SK-N-SH treated with all-trans-retinoic acid at 6 μM for 48 hours (cell line): ENCODE data around the gene PLET1.

ENCODE experiments used
- ARNTL ChIP-seq: fragments of 450-650 bp; formaldehyde crosslinking; IDR thresholded peaks from 2 replicates; pipeline ENCODE4 v1.5.0; 2020; ENCODE audit warnings: low read depth, mild to moderate bottlenecking, moderate library complexity, borderline replicate concordance
- TCF4 ChIP-seq: fragments of 250-450 bp; sonication (Bioruptor Pico); IDR thresholded peaks from 2 replicates; pipeline ENCODE4 v1.8.0; 2021; ENCODE audit warnings: mild to moderate bottlenecking, moderate library complexity, borderline replicate concordance
- ZFP3 ChIP-seq: fragments of 250-450 bp; sonication (Bioruptor Pico); IDR thresholded peaks from 2 replicates; pipeline ENCODE4 v1.5.0; 2020; ENCODE audit warnings: mild to moderate bottlenecking, moderate library complexity
- TF ChIP-seq, protein P1 (sequence below): fragments of 250-450 bp; sonication (Bioruptor Pico); IDR thresholded peaks from 2 replicates; pipeline ENCODE4 v1.8.0; 2020; ENCODE audit warnings: mild to moderate bottlenecking, moderate library complexity, borderline replicate concordance

DNA sequence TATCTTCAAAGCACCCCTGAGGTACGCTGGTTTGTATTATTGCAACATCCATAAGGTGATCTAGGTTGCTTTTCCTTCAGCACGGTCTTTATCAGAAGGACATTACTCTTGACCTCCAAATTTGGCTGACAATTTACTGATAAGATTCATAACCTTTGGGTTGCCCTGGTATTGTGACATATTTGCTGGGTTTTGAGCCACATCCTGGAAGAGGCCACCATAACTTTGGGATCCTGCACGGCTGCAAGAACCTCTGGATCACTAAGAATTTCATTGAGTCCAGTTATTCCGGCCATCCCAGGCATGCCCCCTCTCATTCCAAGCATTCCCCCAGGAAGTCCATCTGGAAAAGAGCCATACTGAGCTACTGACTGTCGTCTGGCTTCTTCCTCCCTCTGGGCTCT lies 6.5 kb upstream of the PLET1 start:
- TF ChIP-seq TCF4 (CRISPR knock-in tag) (no peak), ZFP3 (CRISPR knock-in tag) (no peak), ARNTL (no peak)
- TF ChIP-seq, protein P1, sequence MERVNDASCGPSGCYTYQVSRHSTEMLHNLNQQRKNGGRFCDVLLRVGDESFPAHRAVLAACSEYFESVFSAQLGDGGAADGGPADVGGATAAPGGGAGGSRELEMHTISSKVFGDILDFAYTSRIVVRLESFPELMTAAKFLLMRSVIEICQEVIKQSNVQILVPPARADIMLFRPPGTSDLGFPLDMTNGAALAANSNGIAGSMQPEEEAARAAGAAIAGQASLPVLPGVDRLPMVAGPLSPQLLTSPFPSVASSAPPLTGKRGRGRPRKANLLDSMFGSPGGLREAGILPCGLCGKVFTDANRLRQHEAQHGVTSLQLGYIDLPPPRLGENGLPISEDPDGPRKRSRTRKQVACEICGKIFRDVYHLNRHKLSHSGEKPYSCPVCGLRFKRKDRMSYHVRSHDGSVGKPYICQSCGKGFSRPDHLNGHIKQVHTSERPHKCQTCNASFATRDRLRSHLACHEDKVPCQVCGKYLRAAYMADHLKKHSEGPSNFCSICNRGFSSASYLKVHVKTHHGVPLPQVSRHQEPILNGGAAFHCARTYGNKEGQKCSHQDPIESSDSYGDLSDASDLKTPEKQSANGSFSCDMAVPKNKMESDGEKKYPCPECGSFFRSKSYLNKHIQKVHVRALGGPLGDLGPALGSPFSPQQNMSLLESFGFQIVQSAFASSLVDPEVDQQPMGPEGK, result no peak
